Activated gamma-delta T cell treated with Interleukin-2 at 50 U/mL for 16 hours (primary cell): ENCODE results near the gene ADGRF5.

ENCODE experiments used
- DNase-seq: peaks from one replicate; pipeline ENCODE4 v3.0.0-alpha.2; 2020

The ADGRF5 gene

GRCh38 chr6:46921731-46922130 is at the start of gene ADGRF5:
Gene ADGRF5, minus strand, starts transcription at chr6:46921938. Its CDS starts 15,176 bp downstream, at chr6:46906762.
- DNase-seq = no peak

- no peak for DNase-seq
Measured at GRCh38 chr6:46969206-46969605, 47.5 kb upstream of the ADGRF5 start.

- no peak for DNase-seq
Measured at GRCh38 chr6:46967826-46968349, 46.1 kb upstream of the ADGRF5 start.

GRCh38 chr6:46964716-46965519 is 43.2 kb upstream of the ADGRF5 start:
- no peak for DNase-seq

GRCh38 chr6:46963626-46964025 is 41.9 kb upstream of the ADGRF5 start:
- no peak for DNase-seq

- no peak for DNase-seq
Measured at GRCh38 chr6:46963039-46963438, 41.3 kb upstream of the ADGRF5 start.

GRCh38 chr6:46961711-46962110 is 40.0 kb upstream of the ADGRF5 start:
- DNase-seq = no peak

- no peak for DNase-seq
Measured at GRCh38 chr6:46961232-46961631, 39.5 kb upstream of the ADGRF5 start.

- no peak for DNase-seq
Measured at GRCh38 chr6:46959419-46959818, 37.7 kb upstream of the ADGRF5 start.

GRCh38 chr6:46956409-46956808 is 34.7 kb upstream of the ADGRF5 start:
- DNase-seq = no peak

- DNase-seq = no peak
Measured at GRCh38 chr6:46954837-46955451, 33.2 kb upstream of the ADGRF5 start.

GRCh38 chr6:46953921-46954320 is 32.2 kb upstream of the ADGRF5 start:
- no peak for DNase-seq

- no peak for DNase-seq
Measured at GRCh38 chr6:46949632-46950280, 28.0 kb upstream of the ADGRF5 start.

- DNase-seq = no peak
Measured at GRCh38 chr6:46948699-46949098, 27.0 kb upstream of the ADGRF5 start.

GRCh38 chr6:46947497-46947896 is 25.8 kb upstream of the ADGRF5 start:
- DNase-seq = no peak

GRCh38 chr6:46940433-46941226 is 18.9 kb upstream of the ADGRF5 start:
- no peak for DNase-seq

GRCh38 chr6:46937642-46938041 is 15.9 kb upstream of the ADGRF5 start:
- DNase-seq = no peak

- DNase-seq = no peak
Measured at GRCh38 chr6:46935687-46936086, 13.9 kb upstream of the ADGRF5 start.

- no peak for DNase-seq
Measured at GRCh38 chr6:46933751-46934150, 12.0 kb upstream of the ADGRF5 start.

GRCh38 chr6:46932526-46933319 is 11.0 kb upstream of the ADGRF5 start:
- DNase-seq = no peak

GRCh38 chr6:46931416-46931815 is 9.7 kb upstream of the ADGRF5 start:
- no peak for DNase-seq

- no peak for DNase-seq
Measured at GRCh38 chr6:46930331-46930730, 8.6 kb upstream of the ADGRF5 start.
